HCT116 (cell line): ENCODE data around the gene PIEZO2. TPM values are rescaled to one million over a fixed set of nuclear protein-coding genes. Genes with fewer than 3 reads are reported as not detected.

Source experiments
- ATAC-seq: fragments of 200-7000 bp; cut with Tn5 transposase; 2 replicates; pipeline ENCODE4 v1.9.1; 2020; ENCODE audit warnings: mild to moderate bottlenecking, moderate library complexity
- BruUV-seq: library from RNA; stranded (reverse); fragments of 400-500 nt; replicated peaks from 2 replicates; lab custom pipeline; 2021; lab: Mats Ljungman, UMichigan
- CTCF ChIA-PET: fragments of 300-600 bp; sonication (Branson Sonifier 250); formaldehyde crosslinking; loops from one replicate; lab custom pipeline; 2021; ENCODE audit warnings: antibody characterized with exemption; lab: Charles Lee
- POLR2A ChIA-PET: fragments of 300-600, 350-600 bp; sonication (Branson Sonifier 250); formaldehyde crosslinking; loops from one replicate; lab custom pipeline; 2021; ENCODE audit warnings: antibody characterized with exemption; lab: Charles Lee
- RAD21 ChIA-PET, 2 experiments: fragments of 300-600 bp; sonication (Branson Sonifier 250); formaldehyde crosslinking; loops; one replicate each; lab custom pipeline; 2023; ENCODE audit warnings: low total read pairs in 2 of 2; ENCODE audit not compliant: uncharacterized antibody in 2 of 2, unreplicated experiment in 2 of 2, low non-redundant PET in 1 of 2; lab: Charles Lee
- DNase-seq: peaks from one replicate; pipeline ENCODE4 v3.0.0-alpha.2; 2010; ENCODE audit warnings: low read depth, low spot score
- H2AFZ ChIP-seq: fragments of 200-600 bp; shearing (Covaris generic), sonication (generic); 2 replicates; pipeline ENCODE4 v1.6.1; 2017; ENCODE audit warnings: low read depth, mixed run types, mixed read lengths, antibody characterized with exemption, low read length; ENCODE audit not compliant: poor library complexity, severe bottlenecking
- H3K27ac ChIP-seq: 2 replicates; pipeline ENCODE4 v1.5.1; 2012; ENCODE audit warnings: low read depth, low read length
- H3K27me3 ChIP-seq: fragments of 200-600 bp; sonication (generic); 2 replicates; pipeline ENCODE4 v1.6.1; 2016; ENCODE audit warnings: mixed run types, low read length, mixed read lengths; ENCODE audit not compliant: insufficient read depth
- H3K36me3 ChIP-seq, 2 experiments: fragments of 200-500 bp in 1 of 2; fragments of 200-600 bp in 1 of 2; sonication (Bioruptor generic) in 1 of 2; sonication (generic) in 1 of 2; 2 replicates each; pipeline versions ENCODE4 v1.5.1 to v1.6.1; 2014 to 2016; ENCODE audit warnings: low read length in 2 of 2, inconsistent platforms in 1 of 2, mixed read lengths in 1 of 2, mixed run types in 1 of 2; ENCODE audit not compliant: insufficient read depth in 2 of 2, control insufficient read depth in 1 of 2
- H3K4me1 ChIP-seq, 2 experiments: fragments of 200-600 bp in 1 of 2; sonication (generic) in 1 of 2; 2 replicates each; pipeline versions ENCODE4 v1.5.1 to v1.6.1; 2012 to 2017; ENCODE audit warnings: low read length in 2 of 2, inconsistent platforms in 1 of 2, mild to moderate bottlenecking in 1 of 2, mixed read lengths in 1 of 2, mixed run types in 1 of 2, moderate library complexity in 1 of 2; ENCODE audit not compliant: insufficient read depth in 2 of 2, control insufficient read depth in 1 of 2
- H3K4me2 ChIP-seq: fragments of 200-600 bp; sonication (generic); 2 replicates; pipeline ENCODE4 v1.6.1; 2017; ENCODE audit warnings: mixed run types, low read length, mixed read lengths
- H3K4me3 ChIP-seq, 2 experiments: fragments of 200-600 bp in 1 of 2; sonication (generic) in 1 of 2; replicated peaks in 1 of 2; 2 replicates each; pipeline ENCODE4 v1.5.1; 2011 to 2016; ENCODE audit warnings: low read length in 2 of 2, control low read depth in 1 of 2, low read depth in 1 of 2, mild to moderate bottlenecking in 1 of 2, mixed read lengths in 1 of 2, mixed run types in 1 of 2
- H3K79me2 ChIP-seq: fragments of 200-600 bp; sonication (generic); 2 replicates; pipeline ENCODE4 v1.6.1; 2017; ENCODE audit warnings: mild to moderate bottlenecking, mixed run types, low read length, moderate library complexity, mixed read lengths; ENCODE audit not compliant: insufficient read depth
- H3K9ac ChIP-seq: fragments of 200-600 bp; sonication (generic); 2 replicates; pipeline ENCODE4 v1.6.1; 2016; ENCODE audit warnings: low read length, mixed read lengths
- H3K9me2 ChIP-seq: fragments of 200-600 bp; sonication (generic), shearing (Covaris generic); 2 replicates; pipeline ENCODE4 v1.6.1; 2017; ENCODE audit warnings: mixed run types, mild to moderate bottlenecking, moderate library complexity; ENCODE audit not compliant: insufficient read depth
- H3K9me3 ChIP-seq, 2 experiments: fragments of 200-500 bp in 1 of 2; fragments of 200-600 bp in 1 of 2; sonication (Bioruptor generic) in 1 of 2; sonication (generic) in 1 of 2; 2 replicates each; pipeline ENCODE4 v1.6.1; 2014 to 2017; ENCODE audit warnings: low read length in 2 of 2, mixed read lengths in 2 of 2, inconsistent platforms in 1 of 2, low read depth in 1 of 2, mild to moderate bottlenecking in 1 of 2, mixed run types in 1 of 2, moderate library complexity in 1 of 2; ENCODE audit not compliant: control insufficient read depth in 1 of 2, insufficient read depth in 1 of 2
- H4K20me1 ChIP-seq: fragments of 200-600 bp; sonication (generic), shearing (Covaris generic); 2 replicates; pipeline ENCODE4 v1.6.1; 2017; ENCODE audit warnings: mixed run types, mild to moderate bottlenecking, moderate library complexity; ENCODE audit not compliant: insufficient read depth
- CBX3 ChIP-seq: IDR thresholded peaks from 2 replicates; pipeline ENCODE4 v1.6.1; 2012; ENCODE audit warnings: low read depth
- CEBPB ChIP-seq: IDR thresholded peaks from 2 replicates; pipeline ENCODE4 v1.6.1; 2012; ENCODE audit warnings: low read depth
- EGR1 ChIP-seq: IDR thresholded peaks from 2 replicates; pipeline ENCODE4 v1.6.1; 2012; ENCODE audit warnings: low read depth
- ELF1 ChIP-seq: IDR thresholded peaks from 2 replicates; pipeline ENCODE4 v1.6.1; 2012; ENCODE audit warnings: low read depth, borderline replicate concordance
- EZH2 ChIP-seq: fragments of 200-600 bp; sonication (generic); IDR thresholded peaks from 2 replicates; pipeline ENCODE4 v1.6.1; 2017; ENCODE audit warnings: antibody characterized with exemption, mixed run types
- EZH2phosphoT487 ChIP-seq: fragments of 200-600 bp; IDR thresholded peaks from 2 replicates; pipeline ENCODE4 v1.6.1; 2018; ENCODE audit warnings: antibody characterized with exemption, borderline replicate concordance
- FOSL1 ChIP-seq: IDR thresholded peaks from 2 replicates; pipeline ENCODE4 v1.6.1; 2012; ENCODE audit warnings: low read depth
- SIN3A ChIP-seq: IDR thresholded peaks from 2 replicates; pipeline ENCODE4 v1.6.1; 2012; ENCODE audit warnings: low read depth
- SP1 ChIP-seq: IDR thresholded peaks from 2 replicates; pipeline ENCODE4 v1.6.1; 2012; ENCODE audit warnings: low read depth
- SRF ChIP-seq: IDR thresholded peaks from 2 replicates; pipeline ENCODE4 v1.6.1; 2012; ENCODE audit warnings: low read depth
- YY1 ChIP-seq: IDR thresholded peaks from 2 replicates; pipeline ENCODE4 v1.6.1; 2011; ENCODE audit warnings: low read length, low read depth, moderate library complexity, mild to moderate bottlenecking; ENCODE audit not compliant: insufficient replicate concordance; ENCODE audit errors: extremely low read depth
- ZNF274 ChIP-seq: fragments of 200-500 bp; sonication (Bioruptor generic); IDR thresholded peaks from 2 replicates; pipeline ENCODE4 v1.6.1; 2014; ENCODE audit warnings: mild to moderate bottlenecking, low read depth, low read length, inconsistent platforms
- intact Hi-C: fragments of 100-400 bp; cut with micrococcal nuclease; formaldehyde crosslinking; loops from 2 replicates; pipeline ENCODE4 v1.10.0; 2022
- total RNA-seq: library from RNA; stranded (reverse); gene quantifications from one replicate; pipeline ENCODE4 v1.2.1, GENCODE V29; 2021; ENCODE audit not compliant: unreplicated experiment
- TF ChIP-seq, protein P1 (sequence below), 3 experiments: fragments of 200-600 bp in 1 of 3; sonication (generic) in 1 of 3; IDR thresholded peaks in 2 of 3; conservative IDR thresholded peaks in 1 of 3; 2 replicates each; pipeline ENCODE4 v1.5.1; 2012 to 2017; ENCODE audit warnings: low read depth in 2 of 3, low read length in 2 of 3, antibody characterized with exemption in 1 of 3, borderline replicate concordance in 1 of 3, control low read depth in 1 of 3, mild to moderate bottlenecking in 1 of 3, mixed read lengths in 1 of 3, mixed run types in 1 of 3, moderate library complexity in 1 of 3; ENCODE audit not compliant: insufficient read depth in 1 of 3
- TF ChIP-seq, protein P2 (sequence below): IDR thresholded peaks from 2 replicates; pipeline ENCODE4 v1.6.1; 2012
- TF ChIP-seq, protein P3 (sequence below): IDR thresholded peaks from 2 replicates; pipeline ENCODE4 v1.6.1; 2012
- TF ChIP-seq, protein P4 (sequence below): IDR thresholded peaks from 2 replicates; pipeline ENCODE4 v1.6.1; 2011; ENCODE audit warnings: mild to moderate bottlenecking, low read length, moderate library complexity; ENCODE audit not compliant: insufficient replicate concordance; ENCODE audit errors: extremely low read depth

PIEZO2 gene
- total RNA-seq, 1 experiment from 2014 or later = 0.34 TPM

DNA sequence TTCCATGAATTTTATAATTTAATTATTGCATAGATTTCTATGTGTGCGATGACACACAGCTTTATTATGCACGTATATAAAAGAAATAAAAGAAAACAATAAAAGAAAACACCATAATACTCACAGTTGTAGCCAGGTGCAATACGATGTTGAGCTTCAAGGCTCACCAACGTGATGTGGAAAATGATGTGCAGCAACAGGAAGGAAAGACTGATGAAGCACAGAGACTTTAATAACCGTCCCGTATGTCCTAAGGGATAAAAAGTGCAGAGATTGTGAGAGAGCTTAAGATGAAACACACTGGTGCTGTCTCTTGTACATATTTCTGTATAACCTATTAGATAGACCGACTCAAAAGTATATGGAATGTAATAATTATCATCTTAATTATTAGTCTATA lies 170.0 kb downstream of the PIEZO2 start:
- Histone ChIP-seq H3K36me3 (no peaks in the 10 kb centered on the region), H2AFZ (no peak overlapping the region), H3K27ac (no peak overlapping the region), H3K9me2 (no peaks in the 10 kb centered on the region), H3K4me2 (no peak overlapping the region), H3K9me3 (no peaks in the 10 kb centered on the region), H3K27me3 (no peaks in the 10 kb centered on the region), H3K9ac (no peak overlapping the region), H3K79me2 (no peaks in the 10 kb centered on the region), H4K20me1 (no peaks in the 10 kb centered on the region), H3K4me1 (no peaks in the 10 kb centered on the region), H3K4me3 (no peak overlapping the region)
- TF ChIP-seq SIN3A (no peak), ELF1 (no peak), EZH2phosphoT487 (no peak), CBX3 (no peak), EZH2 (no peak), CEBPB (no peak), YY1 (no peak)
- ChIA-PET CTCF (no interaction called here), RAD21 (no interaction called here), POLR2A (no interaction called here)
- ATAC-seq (no peak), DNase-seq (no peak)
- no TSS peak for BruUV-seq
- intact Hi-C loops = no loop called here

DNA sequence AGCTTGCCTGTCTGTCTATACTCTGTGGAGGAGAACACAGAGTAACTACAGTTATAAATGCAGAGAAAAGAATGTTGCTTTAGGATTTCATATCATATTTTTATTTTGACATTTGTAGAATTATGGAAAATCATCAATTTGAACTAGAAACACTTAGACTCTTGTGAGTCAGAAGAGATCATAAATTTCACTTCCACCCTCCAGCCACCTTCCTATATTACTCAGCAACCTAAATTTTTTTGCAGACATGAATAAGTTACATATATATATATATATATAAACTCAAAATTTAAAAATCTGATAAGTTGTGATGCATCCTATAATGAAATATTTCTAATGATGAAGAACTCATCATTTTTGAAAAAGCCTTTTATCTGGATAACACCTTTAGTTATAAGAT lies 172.3 kb downstream of the PIEZO2 start:
- no peaks in the 10 kb centered on the region for H4K20me1 ChIP-seq
- CTCF ChIA-PET = no interaction called here
- BruUV-seq = no TSS peak
- no peaks in the 10 kb centered on the region for H3K79me2 ChIP-seq
- no peaks in the 10 kb centered on the region for H3K9me2 ChIP-seq
- no peak overlapping the region for H2AFZ ChIP-seq
- no peaks in the 10 kb centered on the region for H3K4me1 ChIP-seq
- no peak overlapping the region for H3K4me3 ChIP-seq
- H3K9ac ChIP-seq = no peak overlapping the region
- DNase-seq = no peak
- RAD21 ChIA-PET = no interaction called here
- intact Hi-C loops = no loop called here
- no peaks in the 10 kb centered on the region for H3K27me3 ChIP-seq
- POLR2A ChIA-PET = no interaction called here
- no peak for ATAC-seq
- H3K36me3 ChIP-seq = no peaks in the 10 kb centered on the region
- H3K9me3 ChIP-seq = no peaks in the 10 kb centered on the region
- H3K4me2 ChIP-seq = no peak overlapping the region
- no peak overlapping the region for H3K27ac ChIP-seq
- TF ChIP-seq SP1 (no peak), SRF (no peak), ZNF274 (no peak), EGR1 (no peak), ELF1 (no peak), FOSL1 (no peak), EZH2phosphoT487 (no peak), CEBPB (no peak), SIN3A (no peak)
- TF ChIP-seq, protein P1, sequence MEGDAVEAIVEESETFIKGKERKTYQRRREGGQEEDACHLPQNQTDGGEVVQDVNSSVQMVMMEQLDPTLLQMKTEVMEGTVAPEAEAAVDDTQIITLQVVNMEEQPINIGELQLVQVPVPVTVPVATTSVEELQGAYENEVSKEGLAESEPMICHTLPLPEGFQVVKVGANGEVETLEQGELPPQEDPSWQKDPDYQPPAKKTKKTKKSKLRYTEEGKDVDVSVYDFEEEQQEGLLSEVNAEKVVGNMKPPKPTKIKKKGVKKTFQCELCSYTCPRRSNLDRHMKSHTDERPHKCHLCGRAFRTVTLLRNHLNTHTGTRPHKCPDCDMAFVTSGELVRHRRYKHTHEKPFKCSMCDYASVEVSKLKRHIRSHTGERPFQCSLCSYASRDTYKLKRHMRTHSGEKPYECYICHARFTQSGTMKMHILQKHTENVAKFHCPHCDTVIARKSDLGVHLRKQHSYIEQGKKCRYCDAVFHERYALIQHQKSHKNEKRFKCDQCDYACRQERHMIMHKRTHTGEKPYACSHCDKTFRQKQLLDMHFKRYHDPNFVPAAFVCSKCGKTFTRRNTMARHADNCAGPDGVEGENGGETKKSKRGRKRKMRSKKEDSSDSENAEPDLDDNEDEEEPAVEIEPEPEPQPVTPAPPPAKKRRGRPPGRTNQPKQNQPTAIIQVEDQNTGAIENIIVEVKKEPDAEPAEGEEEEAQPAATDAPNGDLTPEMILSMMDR (IDR thresholded peaks at IDR 0.05 in 2 of 3, conservative IDR thresholded peaks at IDR 0.05 in 1 of 3; ENCODE audit: borderline replicate concordance in 1 of 3, insufficient read depth in 1 of 3, low read depth in 2 of 3, low read length in 2 of 3) = no peak
- TF ChIP-seq, protein P2, sequence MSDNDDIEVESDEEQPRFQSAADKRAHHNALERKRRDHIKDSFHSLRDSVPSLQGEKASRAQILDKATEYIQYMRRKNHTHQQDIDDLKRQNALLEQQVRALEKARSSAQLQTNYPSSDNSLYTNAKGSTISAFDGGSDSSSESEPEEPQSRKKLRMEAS = no peak
- TF ChIP-seq, protein P3, sequence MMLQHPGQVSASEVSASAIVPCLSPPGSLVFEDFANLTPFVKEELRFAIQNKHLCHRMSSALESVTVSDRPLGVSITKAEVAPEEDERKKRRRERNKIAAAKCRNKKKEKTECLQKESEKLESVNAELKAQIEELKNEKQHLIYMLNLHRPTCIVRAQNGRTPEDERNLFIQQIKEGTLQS = no peak
- TF ChIP-seq, protein P4, sequence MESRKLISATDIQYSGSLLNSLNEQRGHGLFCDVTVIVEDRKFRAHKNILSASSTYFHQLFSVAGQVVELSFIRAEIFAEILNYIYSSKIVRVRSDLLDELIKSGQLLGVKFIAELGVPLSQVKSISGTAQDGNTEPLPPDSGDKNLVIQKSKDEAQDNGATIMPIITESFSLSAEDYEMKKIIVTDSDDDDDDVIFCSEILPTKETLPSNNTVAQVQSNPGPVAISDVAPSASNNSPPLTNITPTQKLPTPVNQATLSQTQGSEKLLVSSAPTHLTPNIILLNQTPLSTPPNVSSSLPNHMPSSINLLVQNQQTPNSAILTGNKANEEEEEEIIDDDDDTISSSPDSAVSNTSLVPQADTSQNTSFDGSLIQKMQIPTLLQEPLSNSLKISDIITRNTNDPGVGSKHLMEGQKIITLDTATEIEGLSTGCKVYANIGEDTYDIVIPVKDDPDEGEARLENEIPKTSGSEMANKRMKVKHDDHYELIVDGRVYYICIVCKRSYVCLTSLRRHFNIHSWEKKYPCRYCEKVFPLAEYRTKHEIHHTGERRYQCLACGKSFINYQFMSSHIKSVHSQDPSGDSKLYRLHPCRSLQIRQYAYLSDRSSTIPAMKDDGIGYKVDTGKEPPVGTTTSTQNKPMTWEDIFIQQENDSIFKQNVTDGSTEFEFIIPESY = no peak
